Astrocyte (in vitro differentiated cells and primary cell): ENCODE data around the gene ZNF208.

Experiments
- EZH2 ChIP-seq: IDR thresholded peaks from 2 replicates; pipeline ENCODE4 v1.6.1; 2012; ENCODE audit warnings: mild to moderate bottlenecking, low read length, inconsistent platforms; ENCODE audit not compliant: insufficient read depth
- TF ChIP-seq, protein P1 (sequence below): IDR thresholded peaks from 2 replicates; pipeline ENCODE4 v1.5.1; 2011; ENCODE audit warnings: low read depth, mild to moderate bottlenecking, inconsistent platforms, low read length, moderate library complexity; ENCODE audit not compliant: insufficient read depth

DNA sequence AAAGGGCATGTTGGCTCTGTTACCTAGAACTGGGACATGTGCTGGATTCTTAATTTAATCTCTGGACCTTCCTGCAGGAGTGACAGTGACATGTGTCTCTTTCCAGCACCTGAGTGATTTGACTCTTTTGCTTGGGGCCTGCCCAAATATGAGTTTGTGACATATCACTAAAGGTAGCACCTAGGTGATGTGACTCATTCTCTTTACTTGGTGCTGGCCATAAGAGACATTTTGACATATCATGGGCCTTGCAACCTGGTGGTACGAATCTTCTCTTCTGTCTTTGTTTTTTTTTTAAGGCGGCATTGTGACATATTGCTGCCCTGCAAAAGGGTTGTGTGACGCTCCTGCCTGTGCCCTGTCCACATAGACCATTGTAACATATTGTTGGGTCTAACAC lies 108.9 kb downstream of the ZNF208 start:
- TF ChIP-seq, protein P1, sequence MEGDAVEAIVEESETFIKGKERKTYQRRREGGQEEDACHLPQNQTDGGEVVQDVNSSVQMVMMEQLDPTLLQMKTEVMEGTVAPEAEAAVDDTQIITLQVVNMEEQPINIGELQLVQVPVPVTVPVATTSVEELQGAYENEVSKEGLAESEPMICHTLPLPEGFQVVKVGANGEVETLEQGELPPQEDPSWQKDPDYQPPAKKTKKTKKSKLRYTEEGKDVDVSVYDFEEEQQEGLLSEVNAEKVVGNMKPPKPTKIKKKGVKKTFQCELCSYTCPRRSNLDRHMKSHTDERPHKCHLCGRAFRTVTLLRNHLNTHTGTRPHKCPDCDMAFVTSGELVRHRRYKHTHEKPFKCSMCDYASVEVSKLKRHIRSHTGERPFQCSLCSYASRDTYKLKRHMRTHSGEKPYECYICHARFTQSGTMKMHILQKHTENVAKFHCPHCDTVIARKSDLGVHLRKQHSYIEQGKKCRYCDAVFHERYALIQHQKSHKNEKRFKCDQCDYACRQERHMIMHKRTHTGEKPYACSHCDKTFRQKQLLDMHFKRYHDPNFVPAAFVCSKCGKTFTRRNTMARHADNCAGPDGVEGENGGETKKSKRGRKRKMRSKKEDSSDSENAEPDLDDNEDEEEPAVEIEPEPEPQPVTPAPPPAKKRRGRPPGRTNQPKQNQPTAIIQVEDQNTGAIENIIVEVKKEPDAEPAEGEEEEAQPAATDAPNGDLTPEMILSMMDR: no peak
- no peak for TF ChIP-seq EZH2
